A673 (cell line): Measurements from ENCODE around the gene PRKAR2B. TPM values are rescaled to one million over a fixed set of nuclear protein-coding genes. Genes with fewer than 3 reads are reported as not detected.

ENCODE experiments used
- BruUV-seq: library from RNA; stranded (reverse); fragments of 400-500 nt; replicated peaks from 2 replicates; lab custom pipeline; 2021; lab: Mats Ljungman, UMichigan
- CTCF ChIA-PET: fragments of 300-600 bp; sonication (Branson Sonifier 250); formaldehyde crosslinking; loops from one replicate; lab custom pipeline; 2022; ENCODE audit warnings: antibody characterized with exemption; lab: Charles Lee
- POLR2A ChIA-PET: fragments of 300-600 bp; sonication (Branson Sonifier 250); formaldehyde crosslinking; loops from one replicate; lab custom pipeline; 2022; ENCODE audit warnings: antibody characterized with exemption; ENCODE audit not compliant: low non-redundant PET; lab: Charles Lee
- DNase-seq: peaks from one replicate; pipeline ENCODE4 v3.0.0-alpha.2; 2015; ENCODE audit warnings: low spot score
- H3K27ac ChIP-seq: fragments of 200-600 bp; sonication (generic); 2 replicates; pipeline ENCODE4 v1.5.1; 2016; ENCODE audit warnings: mixed run types, low read depth, mild to moderate bottlenecking, mixed read lengths, antibody characterized with exemption, low read length; ENCODE audit not compliant: poor library complexity, severe bottlenecking
- H3K27me3 ChIP-seq: fragments of 200-600 bp; sonication (generic); replicated peaks from 2 replicates; pipeline ENCODE4 v1.6.1; 2017; ENCODE audit warnings: mixed run types, low read depth, mild to moderate bottlenecking, mixed read lengths, antibody characterized with exemption, low read length; ENCODE audit not compliant: insufficient read depth, poor library complexity
- H3K36me3 ChIP-seq: fragments of 200-600 bp; sonication (generic); 2 replicates; pipeline ENCODE4 v1.6.1; 2016; ENCODE audit warnings: mixed run types, mild to moderate bottlenecking, mixed read lengths, antibody characterized with exemption, low read length; ENCODE audit not compliant: insufficient read depth, poor library complexity, severe bottlenecking
- H3K4me1 ChIP-seq: fragments of 200-600 bp; sonication (generic); 2 replicates; pipeline ENCODE4 v1.6.1; 2017; ENCODE audit warnings: mixed run types, mild to moderate bottlenecking, mixed read lengths, antibody characterized with exemption, low read length; ENCODE audit not compliant: insufficient read depth, poor library complexity, severe bottlenecking
- H3K4me3 ChIP-seq: fragments of 200-600 bp; sonication (generic); 2 replicates; pipeline ENCODE4 v1.5.1; 2016; ENCODE audit warnings: low read depth, mixed run types, mild to moderate bottlenecking, mixed read lengths, low read length; ENCODE audit not compliant: poor library complexity, severe bottlenecking
- H3K9me3 ChIP-seq: fragments of 200-600 bp; sonication (generic); 2 replicates; pipeline ENCODE4 v1.6.1; 2016; ENCODE audit warnings: mixed run types, low read depth, mild to moderate bottlenecking, mixed read lengths, antibody characterized with exemption, low read length; ENCODE audit not compliant: poor library complexity, severe bottlenecking
- EZH2 ChIP-seq: fragments of 200-600 bp; sonication (generic); IDR thresholded peaks from 2 replicates; pipeline ENCODE4 v1.6.1; 2017; ENCODE audit warnings: borderline replicate concordance, low read depth, mild to moderate bottlenecking, mixed read lengths, antibody characterized with exemption, low read length; ENCODE audit not compliant: poor library complexity, severe bottlenecking
- intact Hi-C: fragments of 100-400 bp; cut with micrococcal nuclease; formaldehyde crosslinking; loops from one replicate; pipeline ENCODE4 v1.10.0; 2022; ENCODE audit not compliant: unreplicated experiment
- total RNA-seq: library from RNA; stranded (reverse); gene quantifications from 2 replicates; pipeline ENCODE4 v1.2.3, GENCODE V29; 2021
- TF ChIP-seq, protein P1 (sequence below): fragments of 300-800, 200-600 bp; sonication (generic); conservative IDR thresholded peaks from 2 replicates; pipeline ENCODE4 v1.5.1; 2017; ENCODE audit warnings: low read depth, mild to moderate bottlenecking, antibody characterized with exemption, low read length, moderate library complexity, mixed read lengths

PRKAR2B gene
- total RNA-seq, 1 experiment from 2014 or later = 4.8 TPM

GRCh38 chr7:107032720-107033438 is 11.6 kb upstream of the PRKAR2B start:
- Histone ChIP-seq H3K4me3 (no peak overlapping the region), H3K4me1 (no peaks in the 10 kb centered on the region), H3K9me3 (no peaks in the 10 kb centered on the region), H3K27me3 (no peaks in the 10 kb centered on the region), H3K27ac (no peak overlapping the region), H3K36me3 (no peaks in the 10 kb centered on the region)
- no peak for DNase-seq
- CTCF ChIA-PET = no interaction called here
- no TSS peak for BruUV-seq
- TF ChIP-seq EZH2 = no peak
- TF ChIP-seq, protein P1, sequence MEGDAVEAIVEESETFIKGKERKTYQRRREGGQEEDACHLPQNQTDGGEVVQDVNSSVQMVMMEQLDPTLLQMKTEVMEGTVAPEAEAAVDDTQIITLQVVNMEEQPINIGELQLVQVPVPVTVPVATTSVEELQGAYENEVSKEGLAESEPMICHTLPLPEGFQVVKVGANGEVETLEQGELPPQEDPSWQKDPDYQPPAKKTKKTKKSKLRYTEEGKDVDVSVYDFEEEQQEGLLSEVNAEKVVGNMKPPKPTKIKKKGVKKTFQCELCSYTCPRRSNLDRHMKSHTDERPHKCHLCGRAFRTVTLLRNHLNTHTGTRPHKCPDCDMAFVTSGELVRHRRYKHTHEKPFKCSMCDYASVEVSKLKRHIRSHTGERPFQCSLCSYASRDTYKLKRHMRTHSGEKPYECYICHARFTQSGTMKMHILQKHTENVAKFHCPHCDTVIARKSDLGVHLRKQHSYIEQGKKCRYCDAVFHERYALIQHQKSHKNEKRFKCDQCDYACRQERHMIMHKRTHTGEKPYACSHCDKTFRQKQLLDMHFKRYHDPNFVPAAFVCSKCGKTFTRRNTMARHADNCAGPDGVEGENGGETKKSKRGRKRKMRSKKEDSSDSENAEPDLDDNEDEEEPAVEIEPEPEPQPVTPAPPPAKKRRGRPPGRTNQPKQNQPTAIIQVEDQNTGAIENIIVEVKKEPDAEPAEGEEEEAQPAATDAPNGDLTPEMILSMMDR = no peak
- POLR2A ChIA-PET = no interaction called here
- intact Hi-C loops = no loop called here

DNA sequence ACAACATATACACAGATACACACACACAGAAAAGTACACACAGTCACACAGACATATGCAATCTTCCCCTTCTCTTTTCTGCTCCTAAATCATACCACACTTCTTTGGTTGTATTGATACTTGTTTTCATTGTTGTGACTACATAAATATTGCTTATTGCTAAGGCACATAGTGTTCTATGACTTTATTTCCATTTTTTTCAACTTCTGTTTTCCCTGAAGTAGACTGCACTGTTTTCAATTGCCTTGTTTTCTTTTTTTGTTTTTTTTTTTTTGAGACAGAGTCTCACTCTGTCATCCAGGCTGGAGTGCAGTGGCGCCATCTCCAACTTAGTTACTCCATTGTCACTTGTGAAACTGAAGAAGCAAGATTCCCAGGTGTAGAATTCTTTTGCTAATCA is 10.0 kb upstream of the PRKAR2B start:
- Histone ChIP-seq H3K27ac (no peak overlapping the region), H3K36me3 (no peaks in the 10 kb centered on the region), H3K9me3 (no peaks in the 10 kb centered on the region)

DNA sequence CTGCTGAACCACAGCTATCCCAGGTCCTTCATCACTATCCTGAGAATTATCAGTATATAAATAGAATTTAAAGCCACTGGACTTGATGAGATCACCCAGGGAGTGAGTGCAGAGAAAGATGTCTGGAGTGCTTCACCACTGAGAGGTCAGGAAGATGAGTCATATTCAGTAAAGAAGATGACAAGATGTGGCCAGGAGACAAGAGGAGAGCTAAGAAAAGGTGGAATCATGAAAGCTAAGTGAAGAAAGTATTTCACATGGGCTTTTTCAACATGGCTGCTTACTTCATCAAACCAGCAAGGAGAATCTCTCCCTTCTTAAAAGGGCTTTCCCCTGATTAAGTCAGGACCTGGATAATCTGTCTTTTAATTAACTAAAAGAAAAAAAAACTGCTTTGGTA is 9.1 kb upstream of the PRKAR2B start:
- CTCF ChIA-PET = no interaction called here
- Histone ChIP-seq H3K4me1 (peaks cover 8% of the 10 kb centered on the region), H3K36me3 (no peaks in the 10 kb centered on the region), H3K27ac (no peak overlapping the region), H3K4me3 (no peak overlapping the region), H3K27me3 (no peaks in the 10 kb centered on the region), H3K9me3 (no peaks in the 10 kb centered on the region)
- intact Hi-C loops = no loop called here
- TF ChIP-seq, protein P1 = no peak
- TF ChIP-seq EZH2 = no peak
- POLR2A ChIA-PET = no interaction called here
- BruUV-seq = no TSS peak
- DNase-seq = no peak

More for the DNA sequence above, 10.0 kb upstream of the PRKAR2B start:
- no peak for TF ChIP-seq EZH2
- TF ChIP-seq, protein P1 = no peak
- peaks cover under 1% of the 10 kb centered on the region for H3K4me1 ChIP-seq
- intact Hi-C loops = no loop called here
- ChIA-PET POLR2A (no interaction called here), CTCF (no interaction called here)
- no TSS peak for BruUV-seq
- no peak overlapping the region for H3K4me3 ChIP-seq
- no peaks in the 10 kb centered on the region for H3K27me3 ChIP-seq
- no peak for DNase-seq
